ENCODE results near the gene AMZ2.
"Not testable (repeated sequence)": the region's sequence is repeated elsewhere in the genome, so short reads cannot be mapped to it uniquely, and the experiment has no call there.

DNA sequence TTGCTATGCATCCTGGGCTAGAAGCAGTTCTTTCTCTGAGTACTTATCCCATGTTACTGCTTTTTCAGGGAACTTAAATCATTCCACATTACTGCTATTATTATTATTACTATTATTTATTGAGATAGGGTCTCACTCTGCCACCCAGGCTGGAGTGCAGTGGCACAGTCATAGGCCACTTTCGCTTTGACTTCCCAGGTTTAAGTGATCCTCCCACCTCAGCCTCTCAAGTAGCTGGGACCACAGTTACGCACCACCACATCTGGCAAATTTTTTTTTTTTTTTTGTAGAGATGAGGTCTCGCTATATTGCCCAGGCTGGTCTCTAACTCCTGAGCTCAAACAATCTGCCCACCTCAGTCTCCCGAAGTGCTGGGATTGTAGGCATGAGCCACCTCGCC, 28.4 kb upstream of the AMZ2 start:
- TF ChIP-seq, protein P1, sequence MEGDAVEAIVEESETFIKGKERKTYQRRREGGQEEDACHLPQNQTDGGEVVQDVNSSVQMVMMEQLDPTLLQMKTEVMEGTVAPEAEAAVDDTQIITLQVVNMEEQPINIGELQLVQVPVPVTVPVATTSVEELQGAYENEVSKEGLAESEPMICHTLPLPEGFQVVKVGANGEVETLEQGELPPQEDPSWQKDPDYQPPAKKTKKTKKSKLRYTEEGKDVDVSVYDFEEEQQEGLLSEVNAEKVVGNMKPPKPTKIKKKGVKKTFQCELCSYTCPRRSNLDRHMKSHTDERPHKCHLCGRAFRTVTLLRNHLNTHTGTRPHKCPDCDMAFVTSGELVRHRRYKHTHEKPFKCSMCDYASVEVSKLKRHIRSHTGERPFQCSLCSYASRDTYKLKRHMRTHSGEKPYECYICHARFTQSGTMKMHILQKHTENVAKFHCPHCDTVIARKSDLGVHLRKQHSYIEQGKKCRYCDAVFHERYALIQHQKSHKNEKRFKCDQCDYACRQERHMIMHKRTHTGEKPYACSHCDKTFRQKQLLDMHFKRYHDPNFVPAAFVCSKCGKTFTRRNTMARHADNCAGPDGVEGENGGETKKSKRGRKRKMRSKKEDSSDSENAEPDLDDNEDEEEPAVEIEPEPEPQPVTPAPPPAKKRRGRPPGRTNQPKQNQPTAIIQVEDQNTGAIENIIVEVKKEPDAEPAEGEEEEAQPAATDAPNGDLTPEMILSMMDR (IDR thresholded peaks at IDR 0.05): not testable (repeated sequence)
- not testable (repeated sequence) for TF ChIP-seq ETV6 (CRISPR knock-in tag; IDR thresholded peaks at IDR 0.05); CBFB (CRISPR knock-in tag; IDR thresholded peaks at IDR 0.05; ENCODE audit: low read depth); RELA (CRISPR knock-in tag; IDR thresholded peaks at IDR 0.05; ENCODE audit: borderline replicate concordance)
- TF ChIP-seq, protein P2, sequence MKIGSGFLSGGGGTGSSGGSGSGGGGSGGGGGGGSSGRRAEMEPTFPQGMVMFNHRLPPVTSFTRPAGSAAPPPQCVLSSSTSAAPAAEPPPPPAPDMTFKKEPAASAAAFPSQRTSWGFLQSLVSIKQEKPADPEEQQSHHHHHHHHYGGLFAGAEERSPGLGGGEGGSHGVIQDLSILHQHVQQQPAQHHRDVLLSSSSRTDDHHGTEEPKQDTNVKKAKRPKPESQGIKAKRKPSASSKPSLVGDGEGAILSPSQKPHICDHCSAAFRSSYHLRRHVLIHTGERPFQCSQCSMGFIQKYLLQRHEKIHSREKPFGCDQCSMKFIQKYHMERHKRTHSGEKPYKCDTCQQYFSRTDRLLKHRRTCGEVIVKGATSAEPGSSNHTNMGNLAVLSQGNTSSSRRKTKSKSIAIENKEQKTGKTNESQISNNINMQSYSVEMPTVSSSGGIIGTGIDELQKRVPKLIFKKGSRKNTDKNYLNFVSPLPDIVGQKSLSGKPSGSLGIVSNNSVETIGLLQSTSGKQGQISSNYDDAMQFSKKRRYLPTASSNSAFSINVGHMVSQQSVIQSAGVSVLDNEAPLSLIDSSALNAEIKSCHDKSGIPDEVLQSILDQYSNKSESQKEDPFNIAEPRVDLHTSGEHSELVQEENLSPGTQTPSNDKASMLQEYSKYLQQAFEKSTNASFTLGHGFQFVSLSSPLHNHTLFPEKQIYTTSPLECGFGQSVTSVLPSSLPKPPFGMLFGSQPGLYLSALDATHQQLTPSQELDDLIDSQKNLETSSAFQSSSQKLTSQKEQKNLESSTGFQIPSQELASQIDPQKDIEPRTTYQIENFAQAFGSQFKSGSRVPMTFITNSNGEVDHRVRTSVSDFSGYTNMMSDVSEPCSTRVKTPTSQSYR (CRISPR knock-in tag; IDR thresholded peaks at IDR 0.05): not testable (repeated sequence)
- TF ChIP-seq, protein P3, sequence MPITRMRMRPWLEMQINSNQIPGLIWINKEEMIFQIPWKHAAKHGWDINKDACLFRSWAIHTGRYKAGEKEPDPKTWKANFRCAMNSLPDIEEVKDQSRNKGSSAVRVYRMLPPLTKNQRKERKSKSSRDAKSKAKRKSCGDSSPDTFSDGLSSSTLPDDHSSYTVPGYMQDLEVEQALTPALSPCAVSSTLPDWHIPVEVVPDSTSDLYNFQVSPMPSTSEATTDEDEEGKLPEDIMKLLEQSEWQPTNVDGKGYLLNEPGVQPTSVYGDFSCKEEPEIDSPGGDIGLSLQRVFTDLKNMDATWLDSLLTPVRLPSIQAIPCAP (CRISPR knock-in tag; IDR thresholded peaks at IDR 0.05): not testable (repeated sequence)

Data from WTC11 (cell line).